Activated effector memory CD4-positive, alpha-beta T cell treated with anti-CD3 and anti-CD28 coated beads, Interleukin-2, amount 50 U/mL, for 16 hours (primary cell): Measurements from ENCODE around the gene MYO1B.

ENCODE experiments used
- DNase-seq: peaks from one replicate; pipeline ENCODE4 v3.0.0-alpha.2; 2020

The MYO1B gene

GRCh38 chr2:191369034-191369433 is 123.8 kb downstream of the MYO1B start:
- no peak for DNase-seq

- DNase-seq = no peak
Measured at GRCh38 chr2:191374366-191374765, 129.2 kb downstream of the MYO1B start.

- no peak for DNase-seq
Measured at GRCh38 chr2:191374939-191375338, 129.7 kb downstream of the MYO1B start.

GRCh38 chr2:191376981-191377629 is 131.9 kb downstream of the MYO1B start:
- DNase-seq = no peak

DNA sequence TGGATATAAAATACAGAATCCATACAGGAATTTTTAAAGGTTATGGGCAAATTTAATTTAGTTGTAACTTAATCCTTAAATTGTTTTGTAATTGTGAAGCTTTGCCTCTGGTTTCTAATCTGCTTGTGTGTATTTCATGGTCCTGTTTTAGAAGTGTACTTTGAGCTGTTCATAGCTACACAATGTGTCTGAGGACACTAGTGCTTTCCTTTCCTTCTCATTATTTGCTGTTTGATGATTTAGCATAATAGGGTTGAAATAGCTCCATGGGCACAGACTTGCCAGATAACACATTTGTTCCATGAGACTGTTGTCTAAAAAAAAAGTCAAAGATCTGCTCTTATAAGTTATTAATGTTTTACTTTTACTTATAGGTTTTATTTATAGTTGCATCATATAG is 134.2 kb downstream of the MYO1B start:
- no peak for DNase-seq

- DNase-seq = no peak
Measured at GRCh38 chr2:191382801-191383200, 137.6 kb downstream of the MYO1B start.

GRCh38 chr2:191383486-191383885 is 138.3 kb downstream of the MYO1B start:
- no peak for DNase-seq

DNA sequence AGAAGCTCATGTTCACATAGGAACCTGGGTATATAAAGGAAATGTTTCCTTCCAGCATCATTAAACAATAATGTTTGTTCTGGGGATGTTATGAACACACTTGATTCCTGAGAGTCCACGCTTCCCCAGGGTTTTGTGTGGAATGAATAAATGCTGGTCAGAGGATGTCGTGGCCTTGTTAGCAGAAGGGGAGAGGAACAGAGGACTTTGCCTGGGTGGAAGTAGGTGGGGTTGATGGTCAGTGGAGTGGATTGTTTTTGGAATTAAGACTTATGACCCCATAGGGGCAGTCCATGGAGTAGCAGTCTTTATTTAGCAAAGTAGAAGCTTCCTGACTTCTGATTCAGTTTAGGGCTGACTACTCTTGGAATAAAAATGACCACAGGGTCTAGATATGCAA is 139.6 kb downstream of the MYO1B start:
- DNase-seq = no peak

- DNase-seq = no peak
Measured at GRCh38 chr2:191385416-191386160, 140.4 kb downstream of the MYO1B start.

GRCh38 chr2:191386938-191387536 is 141.8 kb downstream of the MYO1B start:
- no peak for DNase-seq

GRCh38 chr2:191389288-191389687 is 144.1 kb downstream of the MYO1B start:
- DNase-seq = no peak

DNA sequence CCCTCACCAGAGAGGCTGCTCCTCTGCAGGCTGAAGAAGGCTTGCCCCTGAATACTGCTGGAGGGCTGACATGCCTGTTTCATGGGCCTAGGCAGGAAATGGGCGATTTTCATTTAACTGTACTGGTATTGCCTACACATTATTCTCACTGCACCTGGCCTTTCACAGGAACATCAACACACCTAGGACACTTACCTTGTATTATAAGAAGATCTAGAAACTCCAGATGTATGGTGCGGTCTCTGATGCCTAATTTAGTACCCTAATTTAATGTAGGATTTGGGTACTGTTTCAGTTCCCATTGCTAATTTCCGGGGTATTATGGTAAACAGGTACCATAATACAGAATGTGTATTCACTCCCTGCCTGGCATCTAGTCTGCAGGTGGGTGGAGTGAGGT is 146.0 kb downstream of the MYO1B start:
- DNase-seq = no peak

- DNase-seq = no peak
Measured at GRCh38 chr2:191394043-191394442, 148.8 kb downstream of the MYO1B start.

- DNase-seq = no peak
Measured at GRCh38 chr2:191396794-191397193, 151.6 kb downstream of the MYO1B start.

DNA sequence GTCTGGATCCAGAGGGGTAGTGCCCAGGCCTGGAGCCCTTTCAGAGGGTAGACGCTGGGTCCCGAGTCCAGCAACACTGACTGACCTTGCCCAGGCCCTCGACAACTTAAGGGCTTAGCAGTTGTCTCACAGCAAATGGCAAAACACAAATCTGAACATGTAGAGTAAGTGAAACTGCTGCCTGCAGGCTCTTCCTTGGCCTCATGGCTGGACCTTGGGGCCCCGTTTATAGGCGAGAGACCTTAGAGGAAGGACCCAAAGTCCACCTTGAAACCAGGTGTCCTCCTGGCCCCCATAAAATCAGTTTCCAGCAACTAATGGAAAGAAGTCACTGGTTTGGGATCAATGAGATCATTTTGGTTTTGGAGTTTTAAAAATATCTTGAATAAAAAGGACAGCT is 154.4 kb downstream of the MYO1B start:
- DNase-seq = no peak

GRCh38 chr2:191401287-191401686 is 156.1 kb downstream of the MYO1B start:
- DNase-seq = no peak

DNA sequence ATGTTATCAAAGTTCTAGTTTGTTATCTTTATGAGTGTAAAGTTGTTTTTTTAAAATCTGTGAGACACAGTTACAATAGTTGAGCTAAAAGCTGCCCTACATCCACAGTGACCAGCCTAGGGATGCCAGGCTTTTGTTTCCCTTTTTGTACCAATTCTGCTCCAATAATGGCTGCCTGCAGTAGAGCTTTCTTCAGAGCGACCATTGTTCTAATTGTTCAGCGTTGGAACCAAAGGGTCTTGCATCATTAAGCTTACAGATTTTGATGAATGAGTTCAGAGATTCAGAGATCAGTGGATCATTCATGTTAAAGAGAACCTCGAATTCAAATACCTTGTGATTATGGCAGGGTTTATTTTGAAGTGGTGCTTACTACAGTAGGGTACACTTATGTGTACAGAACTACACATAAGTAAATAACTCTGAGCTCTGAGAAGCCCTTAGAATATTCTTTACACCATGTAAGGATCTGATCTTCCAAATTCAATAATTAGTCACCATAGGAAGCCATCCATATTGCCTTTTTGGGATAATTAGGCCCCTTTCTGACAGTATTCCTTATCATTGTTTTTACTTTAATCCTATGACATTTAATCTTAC is 157.9 kb downstream of the MYO1B start:
- no peak for DNase-seq

DNA sequence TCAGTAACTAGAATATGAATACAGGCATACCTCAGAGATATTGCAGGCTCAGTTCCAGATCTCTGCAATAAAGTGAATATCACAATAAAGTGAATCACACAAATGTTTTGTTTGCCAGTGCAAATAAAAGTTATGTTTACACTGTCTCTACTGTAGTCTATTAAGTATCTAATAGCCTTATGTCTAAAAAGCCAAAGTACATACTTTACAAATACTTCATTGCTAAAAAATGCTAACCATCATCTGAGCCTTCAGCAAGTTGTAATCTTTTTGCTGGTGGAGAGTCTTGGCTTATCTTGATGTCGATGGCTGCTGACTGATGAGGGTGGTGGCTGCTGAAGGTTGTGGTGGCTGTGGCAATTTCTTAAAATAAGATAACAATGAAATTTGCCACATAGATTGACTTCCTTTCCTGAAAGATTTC is 159.4 kb downstream of the MYO1B start:
- no peak for DNase-seq

DNA sequence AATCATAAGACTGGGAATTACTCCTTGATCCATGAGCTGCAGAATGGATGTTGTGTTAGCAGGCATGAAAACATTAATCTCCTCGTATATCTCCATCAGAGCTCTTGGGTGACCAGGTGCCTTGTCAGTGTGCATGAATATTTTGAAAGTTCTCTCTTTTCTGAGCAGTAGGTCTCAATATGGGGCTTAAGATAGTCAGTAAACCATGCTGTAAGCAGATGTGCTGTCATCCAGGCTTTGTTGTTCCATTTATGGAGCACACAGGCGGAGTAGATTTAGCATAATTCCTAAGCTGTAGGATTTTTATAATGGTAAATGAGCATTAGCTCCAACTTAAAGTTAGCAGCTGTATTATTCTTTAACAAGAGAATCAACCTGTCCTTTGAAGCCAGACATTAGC is 160.3 kb downstream of the MYO1B start:
- DNase-seq = no peak

GRCh38 chr2:191410646-191411436 is 165.6 kb downstream of the MYO1B start:
- no peak for DNase-seq

- no peak for DNase-seq
Measured at GRCh38 chr2:191411472-191411871, 166.3 kb downstream of the MYO1B start.

DNA sequence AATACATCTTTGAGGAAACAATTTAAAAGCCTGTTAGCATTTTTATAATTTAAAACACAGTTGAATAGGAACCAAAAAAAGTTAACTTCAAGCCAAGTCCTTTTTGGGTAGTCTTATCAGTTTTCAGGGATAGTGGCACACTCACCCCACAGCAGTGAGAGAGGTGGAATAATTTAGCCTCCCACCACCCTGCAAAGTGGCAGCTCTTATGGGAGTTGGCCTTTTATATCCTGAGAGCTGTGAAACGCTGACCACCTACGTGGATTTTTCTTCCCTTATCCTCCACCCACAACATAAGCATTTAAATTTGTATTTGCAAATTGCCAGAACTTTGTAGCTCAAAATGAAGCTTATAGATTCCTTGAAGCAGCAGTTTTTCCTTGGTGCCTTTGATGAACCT is 167.1 kb downstream of the MYO1B start:
- no peak for DNase-seq

DNA sequence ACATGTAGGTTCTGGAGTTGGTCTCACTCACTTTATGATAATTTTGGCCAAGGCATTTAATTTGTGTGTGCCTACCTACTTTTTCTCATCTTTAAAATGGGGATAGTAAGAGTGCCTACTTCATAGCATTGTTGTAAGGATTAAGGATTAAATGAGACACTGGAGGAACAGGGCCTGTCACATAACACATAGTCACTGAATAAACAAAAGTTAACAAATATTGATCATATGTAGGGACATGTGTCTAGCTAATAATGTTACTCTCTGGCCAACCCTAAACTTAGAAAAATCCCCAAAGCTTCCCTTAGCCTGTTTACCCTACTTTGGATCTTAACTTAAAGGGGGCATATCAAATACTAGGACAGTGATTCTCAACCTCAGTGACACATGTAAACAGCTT is 169.9 kb downstream of the MYO1B start:
- DNase-seq = no peak
